Measurements from ENCODE around the gene FHIP1A. TPM values are rescaled to one million over a fixed set of nuclear protein-coding genes. Genes with fewer than 3 reads are reported as not detected.

Gene FHIP1A
- total RNA-seq, 2 experiments from 2014 or later = 2.4 to 3.2 TPM

DNA sequence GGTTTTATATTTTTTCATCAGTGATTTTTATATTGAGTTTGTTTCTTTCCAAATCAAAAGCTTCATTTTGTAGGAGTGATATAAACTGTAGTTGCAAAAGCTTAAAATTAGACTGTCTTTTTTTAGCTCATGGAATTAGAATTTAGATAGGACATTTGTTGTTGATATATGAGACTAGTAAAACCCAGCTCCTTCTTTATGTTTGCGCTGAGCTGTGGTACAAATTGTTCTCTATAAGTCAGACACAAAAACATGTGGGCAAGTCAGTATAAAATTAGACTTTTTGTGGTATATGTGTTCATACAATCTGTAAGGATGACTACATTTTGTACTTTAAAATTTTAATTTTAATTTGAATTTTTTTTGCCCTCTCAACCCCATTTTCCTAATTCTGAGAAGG is 18.3 kb downstream of the FHIP1A start:
- ATAC-seq (ENCODE audit: poor library complexity) (no peak), DNase-seq (no peak)
- no peaks in the 10 kb centered on the region for H3K9me3 Mint-ChIP-seq
- CTCF ChIA-PET = no interaction called here
- Histone ChIP-seq H3K4me1 (ENCODE audit: insufficient read depth, low read length) (no peaks in the 10 kb centered on the region), H3K36me3 (ENCODE audit: insufficient read depth, low read length) (no peaks in the 10 kb centered on the region), H3K4me3 (ENCODE audit: low read length) (no peak overlapping the region), H3K9me3 (ENCODE audit: control insufficient read depth in 1 of 2, insufficient read depth in 1 of 2, low read length in 2 of 2) (no peaks in the 10 kb centered on the region), H3K27ac (ENCODE audit: low read depth in 1 of 2, low read length in 2 of 2) (no peak overlapping the region), H3K27me3 (ENCODE audit: control insufficient read depth in 1 of 2, insufficient read depth in 2 of 2, low read length in 2 of 2) (no peaks in the 10 kb centered on the region)
- POLR2A ChIA-PET = no interaction called here
- H3K27me3 Mint-ChIP-seq = peaks cover 20% of the 10 kb centered on the region
- TF ChIP-seq, protein P1, sequence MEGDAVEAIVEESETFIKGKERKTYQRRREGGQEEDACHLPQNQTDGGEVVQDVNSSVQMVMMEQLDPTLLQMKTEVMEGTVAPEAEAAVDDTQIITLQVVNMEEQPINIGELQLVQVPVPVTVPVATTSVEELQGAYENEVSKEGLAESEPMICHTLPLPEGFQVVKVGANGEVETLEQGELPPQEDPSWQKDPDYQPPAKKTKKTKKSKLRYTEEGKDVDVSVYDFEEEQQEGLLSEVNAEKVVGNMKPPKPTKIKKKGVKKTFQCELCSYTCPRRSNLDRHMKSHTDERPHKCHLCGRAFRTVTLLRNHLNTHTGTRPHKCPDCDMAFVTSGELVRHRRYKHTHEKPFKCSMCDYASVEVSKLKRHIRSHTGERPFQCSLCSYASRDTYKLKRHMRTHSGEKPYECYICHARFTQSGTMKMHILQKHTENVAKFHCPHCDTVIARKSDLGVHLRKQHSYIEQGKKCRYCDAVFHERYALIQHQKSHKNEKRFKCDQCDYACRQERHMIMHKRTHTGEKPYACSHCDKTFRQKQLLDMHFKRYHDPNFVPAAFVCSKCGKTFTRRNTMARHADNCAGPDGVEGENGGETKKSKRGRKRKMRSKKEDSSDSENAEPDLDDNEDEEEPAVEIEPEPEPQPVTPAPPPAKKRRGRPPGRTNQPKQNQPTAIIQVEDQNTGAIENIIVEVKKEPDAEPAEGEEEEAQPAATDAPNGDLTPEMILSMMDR (IDR thresholded peaks at IDR 0.05) = no peak
- H3K36me3 Mint-ChIP-seq (ENCODE audit: low read depth) = no peaks in the 10 kb centered on the region
- H3K27ac Mint-ChIP-seq = no peak overlapping the region
- intact Hi-C loops (cut with DNase I, micrococcal nuclease) = no loop called here
- H3K4me3 Mint-ChIP-seq = no peak overlapping the region
- H3K4me1 Mint-ChIP-seq (ENCODE audit: low read depth) = no peaks in the 10 kb centered on the region

DNA sequence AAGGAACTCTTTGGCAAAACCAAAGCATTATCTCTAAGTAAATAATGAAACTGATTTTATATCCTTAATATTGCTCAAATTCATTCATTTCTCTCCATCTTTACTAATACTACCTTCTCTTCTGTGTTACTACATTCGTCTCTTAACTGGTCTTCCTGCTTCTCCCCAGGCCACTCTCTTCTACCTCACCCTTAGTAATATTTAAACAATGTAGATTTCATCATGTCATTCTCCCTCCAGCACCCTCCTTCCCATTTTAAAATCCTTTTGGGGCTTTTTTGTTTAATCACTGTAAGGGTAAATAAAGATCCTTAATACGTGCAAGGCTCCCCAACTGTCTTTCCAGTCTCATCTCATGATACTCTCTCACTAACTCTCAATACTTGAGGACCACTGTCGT is 19.4 kb downstream of the FHIP1A start:
- TF ChIP-seq, protein P1 (IDR thresholded peaks at IDR 0.05) = no peak
- Mint-ChIP-seq H3K36me3 (ENCODE audit: low read depth) (no peaks in the 10 kb centered on the region), H3K27ac (no peak overlapping the region), H3K27me3 (peaks cover 15% of the 10 kb centered on the region), H3K4me1 (ENCODE audit: low read depth) (no peaks in the 10 kb centered on the region), H3K9me3 (no peaks in the 10 kb centered on the region), H3K4me3 (no peak overlapping the region)
- no peaks in the 10 kb centered on the region for H3K27me3 ChIP-seq (ENCODE audit: control insufficient read depth in 1 of 2, insufficient read depth in 2 of 2, low read length in 2 of 2)
- intact Hi-C loops (cut with DNase I, micrococcal nuclease) = no loop called here
- no peaks in the 10 kb centered on the region for H3K36me3 ChIP-seq (ENCODE audit: insufficient read depth, low read length)
- POLR2A ChIA-PET = no interaction called here
- H3K9me3 ChIP-seq (ENCODE audit: control insufficient read depth in 1 of 2, insufficient read depth in 1 of 2, low read length in 2 of 2) = no peaks in the 10 kb centered on the region
- no peaks in the 10 kb centered on the region for H3K4me1 ChIP-seq (ENCODE audit: insufficient read depth, low read length)
- ATAC-seq (ENCODE audit: poor library complexity) (no peak), DNase-seq (no peak)
- CTCF ChIA-PET = no interaction called here
- H3K4me3 ChIP-seq (ENCODE audit: low read length) = no peak overlapping the region
- no peak overlapping the region for H3K27ac ChIP-seq (ENCODE audit: low read depth in 1 of 2, low read length in 2 of 2)

DNA sequence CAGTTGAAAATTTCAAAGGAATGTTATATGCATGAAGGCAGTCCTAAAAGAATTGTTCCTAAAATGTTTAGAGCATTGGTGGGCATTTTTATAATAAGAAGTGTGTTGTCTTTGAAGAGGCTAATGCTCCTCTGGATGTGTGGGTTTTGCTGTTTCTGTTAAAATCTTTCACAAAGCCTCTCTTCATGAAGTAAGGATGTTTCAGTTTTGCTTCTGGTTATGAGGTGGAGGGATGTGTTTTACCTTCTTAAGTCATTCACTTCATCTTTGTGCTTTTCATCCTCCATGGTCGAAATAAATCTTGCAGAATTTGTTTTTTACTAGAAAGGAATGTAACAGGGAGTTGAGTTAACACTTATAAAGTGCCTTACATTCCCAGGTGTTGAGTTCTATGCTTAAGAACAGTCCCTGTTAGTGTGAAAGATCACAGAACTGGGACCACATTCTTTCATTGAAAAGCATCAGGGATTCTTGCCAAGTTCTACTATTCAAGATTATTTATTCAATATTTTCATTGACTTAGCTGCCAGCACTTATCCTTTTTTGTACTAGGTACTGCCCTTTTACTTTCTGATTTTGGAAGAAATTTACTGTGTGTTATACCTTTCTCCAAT is 21.1 kb downstream of the FHIP1A start:
- Histone ChIP-seq H3K9me3 (ENCODE audit: control insufficient read depth in 1 of 2, insufficient read depth in 1 of 2, low read length in 2 of 2) (no peaks in the 10 kb centered on the region), H3K4me3 (ENCODE audit: low read length) (no peak overlapping the region), H3K27ac (ENCODE audit: low read depth in 1 of 2, low read length in 2 of 2) (no peak overlapping the region), H3K4me1 (ENCODE audit: insufficient read depth, low read length) (no peaks in the 10 kb centered on the region), H3K27me3 (ENCODE audit: control insufficient read depth in 1 of 2, insufficient read depth in 2 of 2, low read length in 2 of 2) (no peaks in the 10 kb centered on the region), H3K36me3 (ENCODE audit: insufficient read depth, low read length) (no peaks in the 10 kb centered on the region)
- no peak overlapping the region for H3K4me3 Mint-ChIP-seq
- intact Hi-C loops (cut with DNase I, micrococcal nuclease) = no loop called here
- H3K36me3 Mint-ChIP-seq (ENCODE audit: low read depth) = no peaks in the 10 kb centered on the region
- no peak overlapping the region for H3K27ac Mint-ChIP-seq
- CTCF ChIA-PET = interaction anchor here (0.8 kb wide), 1 partner anchor 10 kb away, joined by 3 read pairs; no protein-coding TSS in a partner anchor
- ATAC-seq (ENCODE audit: poor library complexity) (no peak), DNase-seq (no peak)
- H3K9me3 Mint-ChIP-seq = no peaks in the 10 kb centered on the region
- peaks cover 9% of the 10 kb centered on the region for H3K27me3 Mint-ChIP-seq
- TF ChIP-seq, protein P1 (IDR thresholded peaks at IDR 0.05) = no peak
- POLR2A ChIA-PET = interaction anchor here (1.0 kb wide), 1 partner anchor 25 kb away, joined by 3 read pairs; no protein-coding TSS in a partner anchor
- no peaks in the 10 kb centered on the region for H3K4me1 Mint-ChIP-seq (ENCODE audit: low read depth)
